AG04449 (cell line): ENCODE measurements around the gene CD8A.

Experiments used
- CTCF ChIA-PET: fragments of 350-600 bp; formaldehyde crosslinking; extraction: SDS; loops from one replicate; lab custom pipeline; 2021; ENCODE audit warnings: antibody characterized with exemption; lab: Yijun Ruan, JAX
- POLR2A ChIA-PET: fragments of 400-600, 350-600 bp; formaldehyde crosslinking; extraction: SDS; loops from one replicate; lab custom pipeline; 2020; ENCODE audit warnings: antibody characterized with exemption, inconsistent platforms; lab: Yijun Ruan, JAX
- DNase-seq: peaks from one replicate; pipeline ENCODE4 v3.0.0-alpha.2; 2010; ENCODE audit warnings: low read depth, low spot score
- H3K4me3 ChIP-seq: 2 replicates; pipeline ENCODE4 v1.5.1; 2011; ENCODE audit warnings: low read depth, mild to moderate bottlenecking, control low read depth, low read length
- CTCF ChIP-seq: IDR thresholded peaks from one replicate; pipeline ENCODE4 v1.5.1; 2011; ENCODE audit warnings: mild to moderate bottlenecking, moderate library complexity, low read length, control low read depth, inconsistent platforms; ENCODE audit not compliant: insufficient read depth; ENCODE audit errors: missing control alignments

The CD8A gene

GRCh38 chr2:86807468-86808275 lies 17.0 kb upstream of the CD8A start:
- POLR2A ChIA-PET: no interaction called here
- H3K4me3 ChIP-seq: peak overlapping the region; percentile 46
- CTCF ChIA-PET: interaction anchor here (0.8 to 3.4 kb wide), 10 partner anchors 9 to 587 kb away, joined by 3 to 14 read pairs (median 4); no protein-coding TSS in a partner anchor
- TF ChIP-seq CTCF: no peak
- no peak for DNase-seq

GRCh38 chr2:86807133-86807467 lies 16.4 kb upstream of the CD8A start:
- ChIA-PET POLR2A (no interaction called here), CTCF (interaction anchor here (1.2 to 3.4 kb wide), 3 partner anchors 9 to 15 kb away, joined by 3 to 14 read pairs (median 8); no protein-coding TSS in a partner anchor)
- TF ChIP-seq CTCF: no peak
- H3K4me3 ChIP-seq: peak overlapping the region; percentile 46
- no peak for DNase-seq

GRCh38 chr2:86806059-86806857 lies 15.5 kb upstream of the CD8A start:
- H3K4me3 ChIP-seq: no peak overlapping the region
- ChIA-PET POLR2A (no interaction called here), CTCF (interaction anchor here (2.8 to 3.4 kb wide), 2 partner anchors 8 to 11 kb away, joined by 8 to 14 read pairs; no protein-coding TSS in a partner anchor)
- no peak for TF ChIP-seq CTCF
- no peak for DNase-seq

GRCh38 chr2:86800856-86801567 lies 10.3 kb upstream of the CD8A start:
- CTCF ChIA-PET: no interaction called here
- TF ChIP-seq CTCF: no peak
- no peak overlapping the region for H3K4me3 ChIP-seq
- POLR2A ChIA-PET: no interaction called here
- DNase-seq: no peak

- POLR2A ChIA-PET: no interaction called here
- H3K4me3 ChIP-seq: no peak overlapping the region
- DNase-seq: no peak
- CTCF ChIA-PET: interaction anchor here (2.6 kb wide), 1 partner anchor 13 kb away, joined by 8 read pairs; no protein-coding TSS in a partner anchor
- TF ChIP-seq CTCF: no peak
Measured at GRCh38 chr2:86794861-86795260, 4.1 kb upstream of the CD8A start.

- ChIA-PET CTCF (interaction anchor here (2.0 to 2.6 kb wide), 2 partner anchors 14 to 29 kb away, joined by 4 to 8 read pairs; no protein-coding TSS in a partner anchor), POLR2A (no interaction called here)
- TF ChIP-seq CTCF: no peak
- no peak overlapping the region for H3K4me3 ChIP-seq
- no peak for DNase-seq
Measured at GRCh38 chr2:86793752-86794151, 3.0 kb upstream of the CD8A start.
